GM12878 (cell line): ENCODE results near the gene LRRC19. TPM values are rescaled to one million over a fixed set of nuclear protein-coding genes. Genes with fewer than 3 reads are reported as not detected.

Source experiments
- ATAC-seq: fragments of 200-7000 bp; cut with Tn5 transposase; 3 replicates; pipeline ENCODE4 v1.9.1; 2020; ENCODE audit warnings: mild to moderate bottlenecking, moderate library complexity
- BruUV-seq: library from RNA; stranded (reverse); fragments of 400-500 nt; replicated peaks from 2 replicates; lab custom pipeline; 2021; lab: Mats Ljungman, UMichigan
- CTCF ChIA-PET: fragments of 300-600 bp; sonication (Branson Sonifier 250); formaldehyde crosslinking; extraction: SDS; loops from one replicate; lab custom pipeline; 2021; ENCODE audit warnings: inconsistent platforms; lab: Yijun Ruan, JAX
- POLR2A ChIA-PET: fragments of 350-600 bp; formaldehyde crosslinking; extraction: SDS; loops from one replicate; lab custom pipeline; 2021; ENCODE audit warnings: inconsistent platforms; lab: Charles Lee
- RAD21 ChIA-PET: fragments of 300-600 bp; sonication (Branson Sonifier 250); formaldehyde crosslinking; loops from one replicate; lab custom pipeline; 2023; ENCODE audit warnings: antibody characterized with exemption; ENCODE audit not compliant: unreplicated experiment; lab: Charles Lee
- SMC1A ChIA-PET: fragments of 300-600 bp; sonication (Branson Sonifier 250); formaldehyde crosslinking; loops from one replicate; lab custom pipeline; 2023; ENCODE audit not compliant: unreplicated experiment, uncharacterized antibody; lab: Charles Lee
- DNase-seq: peaks from one replicate; pipeline ENCODE4 v3.0.0-alpha.2; 2011; ENCODE audit warnings: low read depth, low spot score
- FAIRE-seq: peaks from 3 replicates; lab custom pipeline; 2011; peaks lifted over from hg19 to GRCh38; lab: Jason Lieb, UNC
- H2AFZ ChIP-seq: 2 replicates; pipeline ENCODE4 v1.6.0; 2011; ENCODE audit warnings: low read depth, low read length, control low read depth; ENCODE audit not compliant: control insufficient read depth
- H3K27ac ChIP-seq: 2 replicates; pipeline ENCODE4 v1.5.1; 2011; ENCODE audit warnings: control low read depth; ENCODE audit not compliant: control insufficient read depth, insufficient read depth
- H3K27me3 ChIP-seq, 2 experiments: replicated peaks in 1 of 2; 2 replicates each; pipeline versions ENCODE4 v1.6.0 to v1.6.1; 2011; ENCODE audit warnings: low read length in 1 of 2; ENCODE audit not compliant: control insufficient read depth in 2 of 2, insufficient read depth in 2 of 2
- H3K36me3 ChIP-seq, 2 experiments: 2 replicates each; pipeline ENCODE4 v1.5.1; 2011; ENCODE audit warnings: low read length in 1 of 2; ENCODE audit not compliant: control insufficient read depth in 2 of 2, insufficient read depth in 2 of 2
- H3K4me1 ChIP-seq: 2 replicates; pipeline ENCODE4 v1.6.1; 2011; ENCODE audit warnings: mild to moderate bottlenecking, low read length, moderate library complexity, mixed read lengths; ENCODE audit not compliant: control insufficient read depth, insufficient read depth
- H3K4me2 ChIP-seq: 2 replicates; pipeline ENCODE4 v1.6.0; 2011; ENCODE audit warnings: control low read depth; ENCODE audit not compliant: control insufficient read depth, insufficient read depth
- H3K4me3 ChIP-seq: fragments of 200-600 bp; sonication (generic); 2 replicates; pipeline ENCODE4 v1.5.1; 2016
- H3K79me2 ChIP-seq: 2 replicates; pipeline ENCODE4 v1.6.0; 2011; ENCODE audit warnings: low read length; ENCODE audit not compliant: control insufficient read depth, insufficient read depth
- H3K9ac ChIP-seq: 2 replicates; pipeline ENCODE4 v1.8.0; 2011; ENCODE audit warnings: low read length, control low read depth, mixed read lengths; ENCODE audit not compliant: control insufficient read depth, insufficient read depth
- H3K9me3 ChIP-seq: replicated peaks from 3 replicates; pipeline ENCODE4 v1.5.1; 2011; ENCODE audit warnings: mild to moderate bottlenecking, low read length; ENCODE audit not compliant: control insufficient read depth, insufficient read depth
- H4K20me1 ChIP-seq: 2 replicates; pipeline ENCODE4 v1.6.0; 2011; ENCODE audit not compliant: control insufficient read depth, insufficient read depth
- CBX5 ChIP-seq: sonication (generic); IDR thresholded peaks from 2 replicates; pipeline ENCODE4 v1.6.1; 2016; ENCODE audit warnings: low read depth, moderate library complexity, mild to moderate bottlenecking, inconsistent platforms
- EGR1 ChIP-seq, 2 experiments: IDR thresholded peaks; 1 replicate in 1 of 2; 2 replicates in 1 of 2; pipeline ENCODE4 v1.6.1; 2011 to 2012; ENCODE audit warnings: low read depth in 2 of 2, low read length in 2 of 2, borderline replicate concordance in 1 of 2, mild to moderate bottlenecking in 1 of 2, moderate library complexity in 1 of 2
- JUND ChIP-seq: IDR thresholded peaks from 2 replicates; pipeline ENCODE4 v1.6.1; 2012; ENCODE audit warnings: low read depth, mild to moderate bottlenecking, low read length, improper control_type of control experiment, moderate library complexity
- RAD51 ChIP-seq: fragments of 450-650 bp; IDR thresholded peaks from 2 replicates; pipeline ENCODE4 v1.6.1; 2016; ENCODE audit warnings: moderate library complexity, mild to moderate bottlenecking, inconsistent platforms
- WGBS: methylation state at CpG from one replicate; pipeline ENCODE4 v1.1.6; 2016; ENCODE audit warnings: low lambda C conversion rate; ENCODE audit not compliant: insufficient replicate concordance, insufficient coverage; ENCODE audit errors: missing lambda C conversion rate; 5-methylcytosine and 5-hydroxymethylcytosine counted together
- in situ Hi-C: fragments of 300-500 bp; cut with MboI; formaldehyde crosslinking; loops from 9 replicates; pipeline ENCODE4 v1.14.3; 2018; ENCODE audit warnings: mixed read lengths
- intact Hi-C: fragments of 100-400 bp; cut with micrococcal nuclease; formaldehyde crosslinking; loops from one replicate; pipeline ENCODE4 v1.14.2; 2022; ENCODE audit not compliant: unreplicated experiment
- polyA plus RNA-seq, 11 experiments: library from polyadenylated mRNA; depleted of rRNA in 4 of 11; unstranded in 6 of 11; stranded (reverse) in 5 of 11; fragments of >200 nt; fragmentation: Nextera tagmentation in 4 of 11; fragmentation: Illumina TruSeq in 1 of 11; extraction: Ambion mirVana in 4 of 11; extraction: Trizol in 1 of 11; gene quantifications; 1 replicate in 1 of 11; 2 replicates in 10 of 11; pipeline versions ENCODE4 v1.2.1 to v1.2.3, GENCODE V29; 2011 to 2016; ENCODE audit warnings: inconsistent platforms in 2 of 11, missing spikeins in 2 of 11, low read depth in 1 of 11
- total RNA-seq, 4 experiments: library from RNA; depleted of rRNA in 3 of 4; stranded (reverse); fragments of >200 nt in 3 of 4; fragmentation: Illumina TruSeq in 1 of 4; extraction: Trizol in 1 of 4; gene quantifications; 2 replicates each; pipeline versions ENCODE4 v1.2.1 to v1.2.3, GENCODE V29; 2013 to 2021
- TF ChIP-seq, protein P1 (sequence below): fragments of 450-650 bp; IDR thresholded peaks from 2 replicates; pipeline ENCODE4 v1.6.1; 2016; ENCODE audit warnings: mild to moderate bottlenecking
- TF ChIP-seq, protein P2 (sequence below): fragments of 450-650 bp; IDR thresholded peaks from 2 replicates; pipeline ENCODE4 v1.6.1; 2017; ENCODE audit warnings: mild to moderate bottlenecking

The LRRC19 gene
- total and polyA plus RNA-seq, 10 of the 15 experiments (the other 5 are each of a cell fraction or from before 2014, with no cell fraction given) = 0.02 to 0.20 (median 0.08) TPM; not detected in 6

DNA sequence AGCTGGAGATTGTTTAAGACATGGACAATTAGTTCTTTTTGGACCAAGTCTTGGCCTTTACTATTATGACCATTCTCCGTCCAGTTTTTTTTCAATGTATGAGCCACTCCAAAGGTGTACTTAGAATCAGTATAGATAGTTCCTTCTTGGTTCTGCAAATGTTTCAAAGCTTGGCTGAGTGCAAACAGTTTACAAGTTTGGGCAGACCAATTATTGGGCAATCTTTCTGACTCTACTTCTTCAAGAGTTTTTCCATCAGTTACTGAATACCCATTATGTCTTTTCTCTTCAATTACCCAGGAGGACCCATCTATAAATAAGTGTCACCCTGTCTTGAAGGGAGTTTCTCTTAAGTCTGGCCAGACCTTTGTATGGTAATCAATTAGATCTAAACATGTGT lies 33.8 kb downstream of the LRRC19 start:
- H3K4me2 ChIP-seq = no peak overlapping the region
- FAIRE-seq = no peak
- ChIA-PET RAD21 (no interaction called here), SMC1A (interaction anchor here (1.0 to 1.6 kb wide), 2 partner anchors 9 to 11 kb away, joined by 3 to 4 read pairs; no protein-coding TSS in a partner anchor), CTCF (interaction anchor here (1.2 kb wide), 1 partner anchor 17 kb away, joined by 3 read pairs; no protein-coding TSS in a partner anchor), POLR2A (no interaction called here)
- TF ChIP-seq JUND (no peak), CBX5 (no peak), RAD51 (no peak)
- H3K4me3 ChIP-seq = no peak overlapping the region
- no peaks in the 10 kb centered on the region for H3K9me3 ChIP-seq
- no peak for DNase-seq
- no peaks in the 10 kb centered on the region for H4K20me1 ChIP-seq
- no peak overlapping the region for H3K27ac ChIP-seq
- no peak overlapping the region for H2AFZ ChIP-seq
- BruUV-seq = no TSS peak
- in situ Hi-C loops (no loop called here), intact Hi-C loops (loop anchor here (10.0 kb wide), 2 partner anchors 107 to 227 kb away; no protein-coding TSS in a partner anchor)
- WGBS = 100% methylated on average over 1 of the region's 1 CpG
- no peak for ATAC-seq
- no peaks in the 10 kb centered on the region for H3K4me1 ChIP-seq
- H3K9ac ChIP-seq = no peak overlapping the region
- no peaks in the 10 kb centered on the region for H3K79me2 ChIP-seq
- H3K36me3 ChIP-seq = no peaks in the 10 kb centered on the region
- H3K27me3 ChIP-seq = no peaks in the 10 kb centered on the region

DNA sequence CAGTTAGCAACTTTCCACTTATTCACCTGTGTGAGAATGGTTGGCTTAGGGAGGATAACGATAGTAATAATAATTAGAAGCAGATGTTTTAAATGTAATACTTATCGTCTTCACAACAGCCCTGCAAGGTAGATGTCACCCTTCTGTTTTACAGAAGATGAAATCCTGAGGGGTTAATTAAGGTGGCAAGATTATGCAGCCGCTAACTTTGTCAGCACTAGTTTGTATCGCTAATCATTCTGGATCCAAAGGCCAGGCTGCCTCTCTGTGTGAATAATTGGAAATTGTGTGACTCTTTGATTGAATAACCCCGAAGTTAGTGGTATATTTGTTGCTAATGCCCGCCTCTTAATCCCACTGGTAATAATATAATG lies 48.6 kb downstream of the LRRC19 start:
- no peaks in the 10 kb centered on the region for H4K20me1 ChIP-seq
- ChIA-PET SMC1A (interaction anchor here (0.9 to 3.2 kb wide), 3 partner anchors 13 to 31 kb away, joined by 3 to 24 read pairs (median 7); no protein-coding TSS in a partner anchor), RAD21 (interaction anchor here (1.4 kb wide), 1 partner anchor 211 kb away, joined by 4 read pairs; no protein-coding TSS in a partner anchor), CTCF (interaction anchor here (1.5 kb wide), 2 partner anchors 19 to 65 kb away, joined by 4 to 5 read pairs; partner anchors contain the start of gene CAAP1), POLR2A (no interaction called here)
- H3K27ac ChIP-seq = peak overlapping the region; percentile 67
- peak overlapping the region; percentile 77 for H3K4me3 ChIP-seq
- no peak for ATAC-seq
- BruUV-seq = no TSS peak
- WGBS = 42% methylated on average over 6 of the region's 6 CpGs
- no peaks in the 10 kb centered on the region for H3K9me3 ChIP-seq
- no peak for DNase-seq
- H3K36me3 ChIP-seq = no peaks in the 10 kb centered on the region
- H3K4me1 ChIP-seq = no peaks in the 10 kb centered on the region
- no peaks in the 10 kb centered on the region for H3K27me3 ChIP-seq
- no peak for TF ChIP-seq EGR1 (IDR thresholded peaks at IDR 0.05; ENCODE audit: borderline replicate concordance in 1 of 2, low read depth in 2 of 2, low read length in 2 of 2)
- TF ChIP-seq, protein P1, sequence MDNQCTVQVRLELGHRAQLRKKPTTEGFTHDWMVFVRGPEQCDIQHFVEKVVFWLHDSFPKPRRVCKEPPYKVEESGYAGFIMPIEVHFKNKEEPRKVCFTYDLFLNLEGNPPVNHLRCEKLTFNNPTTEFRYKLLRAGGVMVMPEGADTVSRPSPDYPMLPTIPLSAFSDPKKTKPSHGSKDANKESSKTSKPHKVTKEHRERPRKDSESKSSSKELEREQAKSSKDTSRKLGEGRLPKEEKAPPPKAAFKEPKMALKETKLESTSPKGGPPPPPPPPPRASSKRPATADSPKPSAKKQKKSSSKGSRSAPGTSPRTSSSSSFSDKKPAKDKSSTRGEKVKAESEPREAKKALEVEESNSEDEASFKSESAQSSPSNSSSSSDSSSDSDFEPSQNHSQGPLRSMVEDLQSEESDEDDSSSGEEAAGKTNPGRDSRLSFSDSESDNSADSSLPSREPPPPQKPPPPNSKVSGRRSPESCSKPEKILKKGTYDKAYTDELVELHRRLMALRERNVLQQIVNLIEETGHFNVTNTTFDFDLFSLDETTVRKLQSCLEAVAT = 0 out of 2 replicates have a peak, but pooled peaks have one; percentile 30
- TF ChIP-seq, protein P2, sequence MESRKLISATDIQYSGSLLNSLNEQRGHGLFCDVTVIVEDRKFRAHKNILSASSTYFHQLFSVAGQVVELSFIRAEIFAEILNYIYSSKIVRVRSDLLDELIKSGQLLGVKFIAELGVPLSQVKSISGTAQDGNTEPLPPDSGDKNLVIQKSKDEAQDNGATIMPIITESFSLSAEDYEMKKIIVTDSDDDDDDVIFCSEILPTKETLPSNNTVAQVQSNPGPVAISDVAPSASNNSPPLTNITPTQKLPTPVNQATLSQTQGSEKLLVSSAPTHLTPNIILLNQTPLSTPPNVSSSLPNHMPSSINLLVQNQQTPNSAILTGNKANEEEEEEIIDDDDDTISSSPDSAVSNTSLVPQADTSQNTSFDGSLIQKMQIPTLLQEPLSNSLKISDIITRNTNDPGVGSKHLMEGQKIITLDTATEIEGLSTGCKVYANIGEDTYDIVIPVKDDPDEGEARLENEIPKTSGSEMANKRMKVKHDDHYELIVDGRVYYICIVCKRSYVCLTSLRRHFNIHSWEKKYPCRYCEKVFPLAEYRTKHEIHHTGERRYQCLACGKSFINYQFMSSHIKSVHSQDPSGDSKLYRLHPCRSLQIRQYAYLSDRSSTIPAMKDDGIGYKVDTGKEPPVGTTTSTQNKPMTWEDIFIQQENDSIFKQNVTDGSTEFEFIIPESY = peak; percentile 53; the same call in 1 of the 2 replicates
- FAIRE-seq = no peak
- H3K79me2 ChIP-seq = peaks cover 2% of the 10 kb centered on the region
- H3K4me2 ChIP-seq = peak overlapping the region; percentile 92
- in situ Hi-C loops (no loop called here), intact Hi-C loops (no loop called here)
- peak overlapping the region; percentile 99 for H2AFZ ChIP-seq
- peak overlapping the region; percentile 91 for H3K9ac ChIP-seq
